Skeletal muscle cell (primary cell): ENCODE results near the gene HDAC10.

ENCODE experiments used
- DNase-seq: peaks from one replicate; pipeline ENCODE4 v3.0.0-alpha.2; 2010; ENCODE audit warnings: low read depth
- H3K4me3 ChIP-seq: 2 replicates; pipeline ENCODE4 v1.5.1; 2011; ENCODE audit warnings: low read depth, mild to moderate bottlenecking, control low read depth, low read length, moderate library complexity

HDAC10 gene, protein sequence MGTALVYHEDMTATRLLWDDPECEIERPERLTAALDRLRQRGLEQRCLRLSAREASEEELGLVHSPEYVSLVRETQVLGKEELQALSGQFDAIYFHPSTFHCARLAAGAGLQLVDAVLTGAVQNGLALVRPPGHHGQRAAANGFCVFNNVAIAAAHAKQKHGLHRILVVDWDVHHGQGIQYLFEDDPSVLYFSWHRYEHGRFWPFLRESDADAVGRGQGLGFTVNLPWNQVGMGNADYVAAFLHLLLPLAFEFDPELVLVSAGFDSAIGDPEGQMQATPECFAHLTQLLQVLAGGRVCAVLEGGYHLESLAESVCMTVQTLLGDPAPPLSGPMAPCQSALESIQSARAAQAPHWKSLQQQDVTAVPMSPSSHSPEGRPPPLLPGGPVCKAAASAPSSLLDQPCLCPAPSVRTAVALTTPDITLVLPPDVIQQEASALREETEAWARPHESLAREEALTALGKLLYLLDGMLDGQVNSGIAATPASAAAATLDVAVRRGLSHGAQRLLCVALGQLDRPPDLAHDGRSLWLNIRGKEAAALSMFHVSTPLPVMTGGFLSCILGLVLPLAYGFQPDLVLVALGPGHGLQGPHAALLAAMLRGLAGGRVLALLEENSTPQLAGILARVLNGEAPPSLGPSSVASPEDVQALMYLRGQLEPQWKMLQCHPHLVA

DNA sequence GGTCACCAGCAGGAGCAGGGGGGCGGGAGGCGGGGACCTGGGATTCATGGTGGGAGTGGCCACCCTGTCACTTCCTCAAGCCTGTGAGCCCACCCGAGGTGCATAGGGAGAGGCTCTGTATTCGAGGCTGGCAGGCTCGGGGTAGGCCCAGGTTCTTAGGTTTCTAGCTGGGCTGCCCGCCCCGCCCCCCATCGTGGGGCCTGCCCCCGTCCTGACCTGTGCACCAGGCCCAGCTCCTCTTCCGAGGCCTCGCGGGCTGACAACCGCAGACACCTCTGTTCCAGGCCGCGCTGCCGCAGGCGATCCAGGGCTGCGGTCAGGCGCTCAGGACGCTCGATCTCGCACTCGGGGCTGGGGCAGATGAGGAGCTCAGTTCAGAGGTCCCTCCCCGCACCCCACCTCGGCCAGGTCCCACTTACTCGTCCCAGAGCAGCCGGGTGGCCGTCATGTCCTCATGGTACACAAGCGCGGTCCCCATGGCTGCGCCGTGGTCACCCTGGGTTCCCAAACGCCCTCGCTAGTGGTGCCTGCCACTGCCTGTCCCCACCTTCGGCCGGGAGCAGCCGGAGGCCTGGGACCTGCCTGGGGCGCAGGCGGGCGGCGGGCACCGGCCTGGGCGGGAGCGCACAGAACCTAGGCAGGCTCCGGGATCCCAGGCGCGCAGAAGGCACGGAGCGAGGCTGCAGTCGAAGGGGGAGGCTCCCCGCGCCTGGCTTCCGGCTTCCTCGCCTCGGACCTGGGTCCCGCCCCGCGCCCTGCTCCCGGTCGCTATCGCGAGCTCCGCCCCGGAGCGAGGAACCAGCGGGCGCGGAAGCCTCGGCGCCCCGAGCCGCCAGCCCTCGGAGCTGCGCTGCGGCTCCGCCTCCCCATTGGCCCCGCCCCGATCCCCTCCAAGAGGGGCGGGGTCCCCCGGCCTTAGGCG is at the start of gene HDAC10:
TSS of gene HDAC10 (minus strand) at position 711 of the 922 bp plus-strand sequence. CDS start at position 478, 233 bp downstream.
- peak within 1 kb of the TSS; percentile 81 for H3K4me3 ChIP-seq
- DNase-seq = no peak

DNA sequence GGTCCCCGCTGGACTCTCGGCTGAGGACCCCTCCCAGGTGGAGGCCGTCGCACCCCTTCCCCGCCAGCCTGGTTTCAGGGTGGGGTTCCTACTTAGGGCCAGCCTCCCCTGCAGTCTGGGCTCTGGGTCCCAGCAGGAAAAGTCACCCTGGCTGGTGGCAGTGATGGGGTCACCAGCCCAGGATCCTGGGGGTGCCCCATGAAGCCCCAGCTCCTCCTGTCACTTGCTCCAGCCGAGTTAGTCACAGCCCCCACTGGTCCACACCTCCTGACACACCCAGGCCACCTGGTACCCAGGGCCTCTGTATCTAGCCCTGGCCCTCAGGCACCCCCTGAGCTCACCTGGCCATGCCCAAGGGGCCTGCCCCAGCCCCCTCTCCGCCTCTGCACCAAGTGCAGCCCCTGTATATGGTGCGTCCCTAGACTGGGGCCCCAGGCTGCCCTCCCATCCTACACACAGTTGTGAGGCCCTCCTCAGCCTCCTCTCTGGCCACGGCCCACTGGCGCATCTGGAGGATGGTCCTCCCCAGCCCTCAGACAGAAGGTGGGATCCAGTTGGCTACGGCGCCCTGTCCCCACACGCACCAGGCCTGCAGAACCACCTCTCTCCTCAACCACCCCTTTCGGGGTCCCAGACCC is 49.7 kb upstream of the HDAC10 start:
- no peak overlapping the region for H3K4me3 ChIP-seq
- no peak for DNase-seq

DNA sequence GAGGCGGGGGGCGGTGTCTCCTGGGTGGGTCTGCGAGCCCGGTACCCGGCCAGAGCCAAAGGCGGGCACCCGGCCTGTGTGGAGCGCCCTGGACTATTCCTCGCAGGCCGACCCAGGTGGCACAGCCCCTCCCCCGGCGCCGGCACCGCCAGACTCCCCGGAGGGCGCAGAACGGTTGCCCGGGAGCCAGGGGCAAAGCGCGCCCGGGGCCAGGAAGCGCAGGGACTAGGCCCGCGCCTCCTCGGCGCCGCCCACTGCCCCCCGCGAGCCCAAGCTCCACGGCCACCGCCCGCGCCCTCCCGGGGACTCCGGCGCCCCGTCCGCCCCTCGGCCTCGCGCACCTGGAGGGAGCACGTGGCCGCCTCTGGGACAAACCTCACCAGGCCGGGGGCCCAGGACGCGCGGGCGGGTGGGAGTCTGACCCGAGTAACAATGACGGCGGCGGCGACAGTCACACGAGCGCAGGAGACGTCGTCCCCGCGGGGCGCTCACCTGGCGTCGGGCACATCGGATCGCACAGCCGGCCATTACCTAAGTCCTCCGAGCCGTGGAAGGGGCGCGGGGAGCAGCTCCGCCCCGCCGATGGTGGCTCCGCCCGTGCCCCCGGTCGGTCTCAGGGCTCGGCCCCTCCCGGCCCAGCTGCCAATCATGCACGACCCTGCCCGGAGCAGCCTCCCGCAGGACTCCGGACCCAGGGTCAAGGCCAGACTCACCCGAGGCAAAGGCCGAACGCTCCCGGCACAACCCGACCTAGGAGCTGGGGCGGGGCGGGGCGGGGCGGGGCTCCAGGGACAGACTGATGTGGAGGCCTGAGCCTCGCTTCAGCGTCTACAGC is 48.9 kb upstream of the HDAC10 start:
- peak overlapping the region; percentile 15 for H3K4me3 ChIP-seq
- DNase-seq = no peak

DNA sequence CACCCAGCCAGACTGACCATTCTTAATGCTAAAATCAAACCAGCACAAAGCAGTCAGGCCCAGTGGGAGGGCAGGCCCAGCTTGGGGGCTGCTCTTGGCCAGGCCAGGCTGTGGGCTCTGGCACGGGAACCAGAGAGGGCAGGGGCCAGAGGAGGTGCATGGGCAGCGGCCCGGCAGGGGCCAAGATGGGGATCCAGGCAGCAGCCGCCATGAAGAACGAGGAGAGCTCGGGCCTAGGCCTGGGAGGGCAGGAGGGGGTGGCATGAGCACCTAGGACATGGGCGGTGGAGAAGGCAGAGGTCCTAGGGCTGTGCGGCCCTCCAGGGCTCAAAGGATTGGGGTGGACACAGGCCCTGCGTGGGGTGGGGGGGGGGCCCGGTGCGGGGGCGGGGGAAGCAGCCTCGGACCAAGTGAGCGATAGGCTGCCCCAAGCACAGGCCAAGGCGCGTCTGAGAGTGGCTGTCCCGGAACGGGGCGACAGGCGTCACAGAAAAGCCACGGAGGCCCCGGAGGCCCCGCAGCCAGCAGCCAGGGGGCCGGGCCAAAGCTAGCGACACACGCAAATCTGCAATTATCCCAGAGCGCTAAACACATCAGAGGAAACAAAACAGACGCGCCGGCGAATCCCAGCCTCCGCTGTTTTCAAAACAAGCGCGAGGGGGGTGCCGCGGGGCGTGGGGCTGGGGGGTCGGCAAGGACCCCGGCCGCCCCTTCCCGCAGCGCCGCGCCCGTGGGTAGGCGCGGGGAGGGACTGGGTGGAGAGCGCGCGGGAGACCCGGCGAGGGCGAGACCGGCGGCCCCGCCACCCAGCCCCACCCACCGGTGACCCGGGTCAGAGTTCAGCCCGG is 48.1 kb upstream of the HDAC10 start:
- H3K4me3 ChIP-seq = peak overlapping the region; percentile 7

DNA sequence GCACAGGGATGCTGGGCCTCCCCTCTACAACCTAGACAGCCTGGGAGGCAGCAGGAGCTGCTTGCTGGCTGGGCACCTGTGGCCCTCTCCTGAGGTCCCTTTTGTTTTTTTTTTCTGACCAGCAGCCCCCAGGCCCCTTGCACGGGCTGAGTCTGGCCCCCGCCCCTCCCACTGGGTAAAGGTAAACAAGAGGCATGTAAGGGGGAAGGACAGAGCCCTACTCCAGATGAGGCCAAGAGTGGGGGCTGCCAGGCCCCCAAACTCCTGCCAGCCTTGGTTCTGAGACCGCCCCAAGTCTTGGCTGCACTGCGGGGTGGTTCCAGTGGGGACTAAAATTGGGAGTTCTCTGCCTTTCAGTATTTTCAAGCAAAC is 47.2 kb upstream of the HDAC10 start:
- DNase-seq = no peak
- no peak overlapping the region for H3K4me3 ChIP-seq

More for the DNA sequence above, 48.1 kb upstream of the HDAC10 start:
- no peak for DNase-seq

DNA sequence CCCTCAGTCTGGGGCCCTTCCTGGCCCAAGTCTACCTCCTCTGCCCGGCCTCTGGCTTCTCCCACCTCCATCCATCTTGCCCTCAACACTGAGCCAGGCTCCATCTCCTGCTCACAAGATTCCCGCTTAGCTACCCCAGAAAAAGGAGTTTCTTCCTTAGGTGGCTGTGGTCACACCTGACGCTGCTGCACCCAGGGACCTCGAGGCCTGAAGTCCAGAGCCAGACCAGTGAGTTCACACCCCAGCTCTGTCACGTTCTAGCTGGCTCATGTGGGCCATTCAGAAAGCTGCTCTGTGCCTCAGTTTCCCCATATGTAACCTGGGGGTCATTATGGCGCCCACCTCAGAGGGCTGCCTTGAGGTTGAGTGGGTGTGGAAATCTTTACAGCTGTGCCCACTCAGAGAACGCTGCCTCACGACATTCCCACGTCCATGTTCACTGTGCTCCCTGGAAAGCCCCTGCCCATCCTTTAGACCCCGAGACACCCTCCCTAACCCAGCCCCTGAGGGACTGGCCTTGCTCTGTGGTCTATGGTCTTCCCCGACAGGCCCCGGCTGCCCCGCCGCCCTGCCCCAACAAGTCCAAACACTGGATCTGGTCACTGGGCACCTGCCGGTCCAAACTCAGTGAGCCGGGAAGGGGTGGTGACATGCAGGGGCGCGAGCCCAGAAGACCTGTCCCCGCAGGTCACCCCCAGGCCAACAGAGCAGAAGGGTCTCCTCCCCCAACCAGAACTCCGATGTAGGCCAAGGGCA is 46.6 kb upstream of the HDAC10 start:
- H3K4me3 ChIP-seq = no peak overlapping the region
- no peak for DNase-seq

DNA sequence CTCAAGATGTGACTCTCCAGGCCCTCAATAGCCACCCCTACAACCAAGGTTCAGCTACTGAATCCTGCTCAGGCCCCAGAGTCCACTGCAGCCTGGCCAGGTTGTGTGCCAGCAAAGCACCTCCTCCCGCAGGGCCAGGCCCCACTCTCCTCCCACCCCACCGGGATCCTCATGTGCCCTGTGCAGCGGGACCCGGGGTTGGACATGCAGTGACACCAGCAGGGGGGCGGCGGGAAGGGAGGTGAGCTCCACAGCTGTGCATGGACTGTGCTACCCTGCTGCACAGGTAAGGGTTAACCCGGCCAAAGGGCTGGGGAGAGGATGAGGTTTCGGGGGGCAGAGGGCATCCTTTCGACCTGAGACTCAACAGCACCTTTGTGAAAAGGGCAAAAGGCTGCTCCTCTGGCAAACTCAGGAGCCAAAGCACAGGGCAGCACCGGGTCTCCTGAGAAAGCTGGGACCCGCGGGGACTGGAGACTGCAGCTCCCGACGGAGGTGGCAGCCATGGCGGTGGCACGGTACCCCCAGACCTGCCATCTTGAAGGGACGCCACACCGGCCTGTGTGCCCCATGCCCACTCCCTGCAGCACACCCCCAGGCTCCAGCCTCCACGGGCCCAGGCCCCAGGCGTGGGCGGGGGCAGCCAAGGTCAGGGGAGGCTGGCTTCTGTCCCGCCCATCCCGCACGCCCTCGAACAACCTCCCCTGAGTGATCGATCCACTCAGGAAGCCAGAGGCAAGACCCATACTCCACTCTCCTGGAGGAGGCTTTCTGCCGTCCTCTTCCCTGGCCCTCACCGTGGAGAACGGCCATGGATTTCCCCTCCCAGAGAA is 45.8 kb upstream of the HDAC10 start:
- H3K4me3 ChIP-seq = no peak overlapping the region

DNA sequence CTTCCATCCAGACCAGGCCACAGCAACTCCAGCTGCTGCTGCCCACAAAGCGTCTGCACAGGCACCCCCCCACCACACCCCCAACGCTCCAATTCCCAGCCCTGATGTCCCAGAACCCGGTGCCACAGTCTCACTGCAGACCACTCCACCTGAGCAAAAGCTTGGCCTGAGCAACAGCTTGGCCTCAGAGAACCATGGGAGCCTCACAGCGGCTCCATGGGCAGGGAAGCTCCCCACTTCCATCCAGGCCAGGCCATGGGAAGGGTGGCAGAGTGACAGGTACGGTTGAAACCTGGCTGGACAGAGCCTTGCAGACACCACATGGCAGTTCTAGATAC is 43.2 kb upstream of the HDAC10 start:
- no peak for DNase-seq
- H3K4me3 ChIP-seq = no peak overlapping the region

More for the DNA sequence above, 45.8 kb upstream of the HDAC10 start:
- DNase-seq = no peak

DNA sequence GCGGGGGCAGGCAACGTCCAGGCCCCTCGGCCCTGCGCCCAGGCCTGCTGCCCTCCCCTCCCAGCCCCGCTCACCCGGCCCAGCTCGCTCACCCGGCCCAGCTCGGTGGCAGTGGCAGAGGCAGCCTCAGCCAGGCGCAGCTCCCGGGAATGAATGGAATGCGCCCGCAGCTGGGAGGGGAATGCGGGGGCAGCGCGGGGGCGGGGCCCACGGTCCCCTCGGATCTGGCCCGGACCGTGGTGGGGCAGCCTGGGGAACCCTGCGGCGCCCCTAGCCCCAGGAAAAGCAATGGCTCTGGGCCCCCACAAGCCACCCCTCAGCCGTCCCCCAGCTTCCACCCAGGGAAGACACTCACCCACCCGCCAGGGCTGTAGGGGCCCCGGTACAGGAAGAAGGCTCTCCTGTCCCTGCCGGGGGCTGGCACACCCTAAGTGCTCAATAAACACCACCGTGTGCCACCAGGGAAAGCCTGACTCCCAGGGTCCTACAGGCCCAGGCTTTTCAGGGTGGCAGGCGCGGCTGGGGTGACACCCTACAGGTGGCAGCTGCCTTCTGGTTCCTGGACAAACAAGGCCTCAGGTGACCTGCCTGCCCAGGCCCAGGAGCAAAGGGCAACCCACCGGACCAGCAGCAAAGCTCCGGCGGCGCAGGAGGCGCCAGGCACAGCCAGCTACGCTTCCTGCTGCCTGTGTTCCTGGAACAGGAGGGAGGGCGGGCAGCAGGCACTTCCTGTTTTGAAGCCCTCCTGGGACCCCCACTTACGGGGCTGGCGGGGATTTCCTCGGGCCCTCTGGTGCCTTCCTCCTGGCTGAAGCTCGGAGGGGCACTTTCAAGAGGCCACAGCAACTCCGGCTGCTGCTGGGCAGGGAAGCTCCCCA is 42.6 kb upstream of the HDAC10 start:
- DNase-seq = no peak
- peak overlapping the region; percentile 31 for H3K4me3 ChIP-seq

DNA sequence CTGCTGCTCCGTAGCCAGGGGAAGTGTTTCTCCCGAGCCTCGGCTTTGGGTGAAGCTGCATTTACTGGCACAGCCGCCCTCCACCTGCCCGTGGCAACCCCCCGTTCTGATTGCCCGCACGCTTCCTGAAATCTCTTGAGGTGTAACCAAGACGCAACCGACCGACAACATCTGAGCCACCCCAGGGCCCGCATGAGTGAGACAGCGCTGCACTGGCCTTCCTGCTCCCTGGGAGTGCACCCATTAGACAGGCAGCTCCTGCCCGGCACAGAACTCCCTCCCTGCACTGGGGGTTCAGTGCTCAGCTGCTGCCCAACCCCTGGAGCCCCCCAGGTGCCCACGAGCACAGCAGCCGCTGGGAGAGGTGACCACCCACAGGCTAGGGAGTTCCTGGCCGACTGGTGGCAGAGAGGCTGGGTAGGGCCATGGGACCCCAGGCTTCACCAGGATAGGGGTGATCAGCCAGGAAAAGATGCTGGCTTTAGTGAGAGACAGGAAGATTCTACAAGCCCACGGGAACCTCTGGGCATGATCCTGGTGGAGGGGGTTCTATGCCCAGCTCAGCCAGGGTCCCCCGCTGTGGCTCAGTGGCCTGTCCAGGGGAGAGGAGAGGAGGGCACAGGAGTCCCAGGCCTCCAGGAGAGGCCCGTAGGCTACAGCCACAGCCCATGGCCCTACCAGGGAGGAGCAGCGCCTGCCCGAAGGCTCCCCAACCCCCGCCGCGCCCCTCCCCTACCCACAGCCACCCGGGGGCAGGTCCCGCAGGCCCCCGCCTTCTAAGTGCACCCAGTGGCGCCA is 41.8 kb upstream of the HDAC10 start:
- peak overlapping the region; percentile 31 for H3K4me3 ChIP-seq
- no peak for DNase-seq

DNA sequence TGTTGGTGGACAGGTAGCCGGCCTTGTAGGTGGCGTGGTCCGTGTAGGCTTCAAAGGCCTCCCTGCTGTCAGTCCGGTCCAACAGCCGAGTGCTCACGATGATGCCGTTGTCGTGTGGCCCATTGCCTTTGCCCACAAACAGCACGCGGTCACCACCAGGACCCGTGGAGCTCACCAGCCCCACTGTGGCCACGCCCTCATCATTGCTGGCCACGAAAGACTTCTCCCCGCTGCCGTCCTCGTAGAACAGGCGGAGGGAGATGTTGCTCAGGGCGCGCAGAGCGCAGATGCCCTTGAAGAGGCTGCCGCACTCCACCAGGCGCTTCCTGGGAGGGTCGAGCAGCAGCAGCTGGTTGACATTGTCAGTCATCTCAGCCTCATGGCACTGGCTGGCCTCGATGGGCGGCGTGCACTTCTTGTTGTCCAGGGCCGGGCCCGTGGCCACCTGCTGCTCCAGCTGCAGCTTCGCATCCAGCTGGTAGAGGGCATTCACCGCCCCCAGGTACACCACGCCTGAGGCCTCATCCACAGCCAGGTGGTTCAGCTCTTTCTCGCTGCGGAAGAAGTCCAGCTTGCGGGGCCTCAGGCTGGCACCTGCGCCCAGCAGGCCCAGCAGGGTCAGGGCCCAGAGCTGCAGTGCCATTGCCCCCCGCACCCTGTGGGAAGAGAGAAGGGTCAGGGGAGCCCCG is 39.0 kb upstream of the HDAC10 start:
- DNase-seq = no peak
- no peak overlapping the region for H3K4me3 ChIP-seq

DNA sequence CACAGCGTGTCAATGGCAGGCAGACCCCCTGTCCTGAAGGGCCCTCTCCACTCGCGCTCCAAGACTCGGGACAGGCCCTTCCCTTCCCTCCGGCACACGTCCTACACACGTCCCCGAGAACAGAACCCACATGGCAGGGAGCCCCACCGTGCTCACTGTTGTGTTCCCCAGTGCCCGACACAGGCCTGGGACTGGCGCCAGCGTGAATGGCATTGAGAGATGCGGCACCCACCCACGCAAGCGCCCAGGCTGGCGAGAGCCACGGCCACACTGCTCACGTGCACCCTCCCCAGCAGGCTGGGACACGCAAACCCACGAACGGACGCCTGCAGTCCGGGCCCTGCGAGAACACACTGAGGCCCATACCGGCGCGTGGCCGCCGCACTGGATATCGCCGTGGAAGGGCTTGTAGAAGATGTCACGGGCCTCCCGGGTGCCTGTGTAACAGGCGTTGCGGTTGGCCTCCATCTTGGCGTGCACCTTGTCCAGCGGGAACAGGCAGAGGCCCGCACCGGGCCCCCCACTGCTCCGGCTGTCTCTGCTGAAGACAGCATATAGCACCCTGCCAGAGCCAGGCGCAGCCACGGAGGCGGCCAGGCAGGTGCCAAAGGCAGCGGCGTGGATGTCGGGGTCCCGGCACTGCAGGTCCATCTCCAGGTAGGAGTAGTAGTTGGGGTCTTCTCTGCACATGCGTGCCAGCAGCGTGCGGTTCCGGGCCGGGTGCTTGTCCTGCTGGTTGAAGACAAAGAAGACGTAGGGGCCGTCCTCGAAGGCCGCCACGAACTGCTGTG is 38.3 kb upstream of the HDAC10 start:
- no peak for DNase-seq
- no peak overlapping the region for H3K4me3 ChIP-seq

DNA sequence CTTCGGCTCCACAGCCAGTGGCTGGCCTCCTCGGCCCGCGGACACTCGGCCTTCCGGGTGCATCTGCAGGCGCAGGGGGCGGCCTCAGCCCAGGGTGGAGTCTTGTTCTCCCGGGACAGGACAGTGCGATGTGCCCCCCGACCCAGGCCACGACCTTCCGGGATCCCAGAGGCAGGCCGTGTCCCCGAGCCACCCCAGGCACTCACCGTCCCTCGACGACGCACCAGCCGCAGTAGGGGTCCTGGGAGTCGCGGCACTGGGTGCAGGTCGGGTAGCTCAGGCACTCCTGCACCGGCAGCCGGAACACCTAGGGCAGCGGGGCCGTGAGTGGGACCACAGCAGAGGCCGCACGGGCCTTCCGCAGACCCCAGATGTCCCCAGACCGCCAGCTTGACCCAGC is 36.7 kb upstream of the HDAC10 start:
- DNase-seq = no peak
- no peak overlapping the region for H3K4me3 ChIP-seq
